GM11168 (cell line): ENCODE data around the gene DNAAF6.
"Not testable (repeated sequence)": the region's sequence is repeated elsewhere in the genome, so short reads cannot be mapped to it uniquely, and the experiment has no call there.

Source experiments
- in situ Hi-C: fragments of 300-500 bp; cut with MboI; formaldehyde crosslinking; loops from one replicate; pipeline ENCODE4 v1.12.0; 2022; ENCODE audit warnings: low sequenced_read_pairs; ENCODE audit not compliant: unreplicated experiment

Gene DNAAF6

DNA sequence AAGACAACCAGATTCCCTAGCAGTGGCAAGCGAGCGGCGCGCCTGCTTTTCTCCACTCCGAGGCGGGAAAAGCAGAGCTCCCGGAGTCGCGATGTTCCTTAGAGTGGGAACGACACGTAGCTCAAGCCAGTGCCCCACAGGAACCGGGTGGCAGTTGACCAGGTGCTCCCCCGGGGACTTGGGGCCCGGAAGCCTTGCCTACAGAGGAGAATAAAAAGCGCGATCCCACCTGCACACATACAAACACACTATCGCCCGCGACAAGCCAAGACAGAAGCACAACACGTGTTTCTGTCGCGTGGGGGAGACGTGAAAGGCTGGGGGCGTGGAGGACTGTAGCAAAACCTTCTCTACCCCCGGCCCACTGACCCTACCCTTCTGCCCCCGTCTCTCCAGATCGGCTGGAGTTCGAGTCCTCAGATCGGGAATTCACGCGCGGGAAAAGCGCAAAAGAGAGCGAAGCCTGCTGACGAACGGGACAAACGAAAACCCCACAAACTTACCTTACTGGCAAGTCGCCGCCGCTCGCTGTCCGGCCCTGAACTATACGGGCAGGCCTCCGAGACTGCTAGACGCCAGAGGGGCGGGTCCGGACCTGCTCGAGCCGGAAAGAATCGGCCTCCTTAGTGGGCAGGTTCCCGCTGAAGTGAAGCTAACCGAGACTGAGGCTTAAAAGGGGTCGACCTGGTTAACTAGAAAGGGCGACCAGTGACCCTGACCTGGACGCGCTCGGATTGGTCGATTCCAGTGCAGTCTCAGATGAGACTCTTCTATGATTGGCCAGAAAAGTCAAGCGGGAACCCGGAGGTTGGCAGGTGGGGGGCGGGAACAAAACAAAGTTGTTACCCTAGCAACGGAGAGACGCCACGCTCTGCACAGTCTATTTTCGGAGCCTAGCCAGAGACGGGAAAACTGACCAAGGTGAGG, at the start of gene DNAAF6, which contains the start of gene NUP62CL:
Gene DNAAF6, plus strand, starts transcription at position 842 of the 927 bp plus-strand sequence. CDS start 6,265 bp downstream, outside the sequence.
Gene NUP62CL, minus strand, starts transcription at position 664 of the 927 bp plus-strand sequence. CDS start 31,287 bp downstream, outside the sequence.
- in situ Hi-C loops: no loop called here

GRCh38 chrX:107157618-107158017, 48.8 kb upstream of the DNAAF6 start:
- in situ Hi-C loops: not testable (repeated sequence)

GRCh38 chrX:107167163-107167921, 39.1 kb upstream of the DNAAF6 start:
- in situ Hi-C loops: no loop called here

DNA sequence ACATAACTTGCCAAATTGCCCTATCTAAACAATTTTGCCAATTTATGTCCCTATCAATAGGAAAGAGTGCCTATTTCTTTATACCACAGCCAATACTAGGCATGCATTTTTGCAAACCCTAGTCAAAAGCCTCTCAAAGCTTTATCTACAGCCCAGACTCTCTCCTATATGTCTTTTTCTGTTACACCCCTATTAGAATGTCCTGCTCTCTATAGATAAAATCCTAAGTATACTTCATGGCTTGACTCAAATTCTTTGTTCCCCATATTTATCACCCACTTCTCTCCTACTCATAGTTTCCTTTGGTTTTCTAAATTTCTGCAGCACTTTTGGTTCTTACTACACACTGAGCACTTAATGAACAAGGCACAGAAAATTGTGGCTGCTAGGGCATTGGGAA, 38.2 kb upstream of the DNAAF6 start:
- in situ Hi-C loops: no loop called here

DNA sequence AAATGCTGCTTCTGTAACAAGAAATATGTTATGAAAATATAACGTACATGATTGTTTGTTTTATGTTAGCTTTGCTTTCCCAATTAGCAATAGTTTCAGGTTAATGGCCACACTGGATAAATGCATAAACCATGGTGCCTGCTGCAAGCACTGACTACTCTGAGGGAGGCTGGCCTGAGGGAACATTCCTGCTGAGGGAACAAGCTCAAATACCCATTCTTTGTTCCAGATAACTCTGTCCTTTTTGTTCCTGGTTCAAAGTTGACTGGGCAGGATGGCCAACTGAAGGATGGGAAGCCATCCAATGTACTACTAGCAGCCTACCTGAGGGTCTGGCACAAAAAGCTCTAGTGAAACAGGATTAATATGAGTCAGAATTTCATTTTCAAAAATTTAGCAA, 37.7 kb upstream of the DNAAF6 start:
- in situ Hi-C loops: no loop called here

GRCh38 chrX:107171369-107172102, 34.9 kb upstream of the DNAAF6 start:
- in situ Hi-C loops: no loop called here

DNA sequence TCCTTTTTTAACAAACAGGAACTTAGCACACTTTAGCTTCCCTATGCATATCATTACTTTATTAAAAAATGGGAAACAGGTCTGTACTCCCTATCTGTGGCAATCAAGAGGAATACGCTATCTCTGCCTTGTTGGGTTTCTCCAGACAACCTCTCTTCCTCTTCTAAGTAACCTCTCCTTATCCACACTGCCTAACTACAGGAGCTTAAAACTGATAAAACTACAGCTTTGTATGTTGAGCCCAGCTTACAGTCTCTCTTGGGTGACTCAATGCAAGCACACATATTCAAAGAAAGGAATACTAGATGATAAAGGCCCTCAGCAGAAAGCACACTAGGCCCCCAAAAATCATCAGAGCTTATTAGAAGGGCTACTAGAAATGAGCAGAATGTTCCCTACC, 9.1 kb upstream of the DNAAF6 start:
- in situ Hi-C loops: no loop called here

DNA sequence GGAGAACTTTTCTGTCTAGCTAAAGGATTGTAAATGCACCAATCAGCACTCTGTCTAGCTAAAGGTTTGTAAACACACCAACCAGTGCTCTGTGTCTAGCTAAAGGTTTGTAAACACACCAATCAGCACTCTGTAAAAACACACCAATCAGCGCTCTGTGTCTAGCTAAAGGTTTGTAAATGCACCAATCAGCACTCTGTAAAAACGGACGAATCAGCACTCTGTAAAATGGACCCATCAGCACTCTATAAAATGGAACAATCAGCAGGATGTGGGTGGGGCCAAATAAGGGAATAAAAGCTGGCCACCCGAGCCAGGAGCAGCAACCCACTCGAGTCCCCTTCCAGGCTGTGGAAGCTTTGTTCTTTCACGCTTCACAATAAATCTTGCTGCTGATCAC, 8.3 kb upstream of the DNAAF6 start:
- in situ Hi-C loops: not testable (repeated sequence)

- in situ Hi-C loops: no loop called here
Measured at GRCh38 chrX:107199491-107199890, 6.9 kb upstream of the DNAAF6 start.

GRCh38 chrX:107204068-107204605, 2.3 kb upstream of the DNAAF6 start:
- in situ Hi-C loops: no loop called here

DNA sequence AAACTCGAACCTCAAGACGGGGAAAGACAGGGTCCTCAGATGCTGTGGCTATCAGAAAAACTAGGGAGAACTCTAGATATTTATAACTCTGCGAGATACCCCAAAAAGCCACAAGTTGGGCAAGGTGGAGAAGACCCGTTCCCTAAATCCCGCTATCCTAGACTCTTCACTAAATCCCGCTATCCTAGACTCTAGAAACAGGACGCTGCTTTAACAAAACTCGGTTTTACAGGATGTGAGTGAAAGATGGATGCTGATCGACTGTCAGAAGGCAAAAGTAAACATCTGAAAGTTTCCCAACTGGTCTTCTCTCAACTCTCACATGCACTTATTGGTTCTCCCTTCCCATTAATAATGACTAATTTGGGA, 270 bp downstream of the DNAAF6 start:
- in situ Hi-C loops: no loop called here

GRCh38 chrX:107207089-107207488, 678 bp downstream of the DNAAF6 start:
- in situ Hi-C loops: no loop called here

DNA sequence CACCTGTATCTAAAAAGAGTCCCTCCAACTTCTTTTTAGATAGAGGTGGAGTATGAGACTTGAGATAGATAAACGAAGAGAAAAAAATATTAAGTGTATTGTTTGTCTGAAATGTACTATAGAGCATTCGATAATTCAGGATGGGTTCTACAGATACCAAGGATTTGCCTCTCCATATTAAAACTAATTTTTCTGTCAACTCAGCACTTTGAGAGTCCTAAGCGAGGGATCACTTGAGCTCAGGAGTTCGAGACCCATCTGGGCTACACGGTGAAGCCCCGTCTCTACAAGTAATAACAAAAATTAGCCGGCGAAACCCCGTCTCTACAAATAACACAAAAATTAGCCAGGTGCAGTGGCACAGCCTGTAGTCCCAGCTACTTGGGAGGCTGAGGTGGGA, 1.5 kb downstream of the DNAAF6 start:
- in situ Hi-C loops: no loop called here

DNA sequence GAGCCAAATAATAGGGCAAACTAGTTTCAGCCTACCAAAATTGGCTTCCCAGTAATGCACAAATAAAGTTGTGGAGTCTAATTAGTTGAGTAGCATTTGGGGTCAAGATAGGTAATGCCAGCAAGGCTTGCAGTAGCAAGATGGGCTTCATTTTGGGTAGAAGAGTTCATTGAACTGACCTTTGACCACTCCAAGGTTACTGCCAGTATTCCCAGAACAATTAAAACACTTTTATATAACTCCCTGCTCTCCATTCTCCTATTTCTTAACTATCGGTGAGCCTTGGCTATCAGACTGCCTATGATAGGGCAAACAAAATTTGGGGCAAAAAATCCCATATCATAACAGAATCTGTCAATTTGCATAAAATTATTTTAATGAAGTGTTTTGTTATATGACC, 7.1 kb downstream of the DNAAF6 start:
- in situ Hi-C loops: no loop called here

DNA sequence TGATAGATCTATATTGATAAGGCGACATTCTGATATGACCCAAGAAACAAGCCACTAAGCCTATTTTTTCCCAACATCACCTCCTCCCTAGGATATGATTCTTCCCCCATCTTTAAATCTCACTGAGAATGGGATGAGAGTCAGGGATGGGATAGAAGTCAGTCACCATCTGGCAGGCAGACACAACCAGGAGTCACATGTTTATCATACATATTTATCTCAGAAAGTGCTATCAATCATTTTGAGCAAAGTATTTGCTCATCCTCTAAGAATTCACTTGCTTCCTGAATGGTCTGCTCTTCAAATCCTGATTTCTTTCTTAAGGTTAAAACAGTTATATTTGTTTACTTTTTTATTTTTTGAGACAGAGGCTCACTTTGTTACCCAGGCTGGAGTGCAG, 20.3 kb downstream of the DNAAF6 start:
- in situ Hi-C loops: no loop called here

DNA sequence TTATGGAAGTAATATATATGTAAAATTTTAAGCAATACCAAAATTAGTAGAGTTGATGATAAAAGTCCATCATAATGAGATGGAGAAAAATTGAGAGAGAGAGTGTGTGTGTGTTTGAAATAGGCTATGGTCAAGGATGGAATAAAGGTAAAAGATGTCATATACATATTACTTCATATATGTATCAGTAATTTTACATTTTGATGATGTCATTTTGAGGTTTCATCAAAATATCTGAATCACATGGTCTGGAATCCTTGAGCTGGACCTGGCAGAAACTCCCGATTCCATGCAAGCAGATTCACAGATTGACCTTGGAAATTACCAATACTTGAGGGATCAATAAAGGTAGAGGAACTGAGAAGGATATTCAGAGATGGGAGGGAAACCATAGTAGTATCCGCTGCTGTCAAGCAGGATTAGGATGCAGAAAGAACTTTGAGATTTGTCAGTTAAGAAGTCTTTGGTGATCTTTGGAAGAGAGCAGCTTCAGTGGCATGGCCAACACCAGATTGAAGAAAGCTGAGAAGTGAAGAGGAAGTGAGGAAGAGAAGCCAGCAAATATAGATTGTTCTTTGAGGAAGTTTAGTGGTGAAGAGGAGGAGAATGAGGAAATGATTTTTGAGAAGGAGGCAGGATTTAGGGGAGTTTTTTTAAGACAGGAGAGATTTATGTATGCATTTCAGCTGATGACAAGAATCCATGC, 21.5 kb downstream of the DNAAF6 start:
- in situ Hi-C loops: no loop called here

DNA sequence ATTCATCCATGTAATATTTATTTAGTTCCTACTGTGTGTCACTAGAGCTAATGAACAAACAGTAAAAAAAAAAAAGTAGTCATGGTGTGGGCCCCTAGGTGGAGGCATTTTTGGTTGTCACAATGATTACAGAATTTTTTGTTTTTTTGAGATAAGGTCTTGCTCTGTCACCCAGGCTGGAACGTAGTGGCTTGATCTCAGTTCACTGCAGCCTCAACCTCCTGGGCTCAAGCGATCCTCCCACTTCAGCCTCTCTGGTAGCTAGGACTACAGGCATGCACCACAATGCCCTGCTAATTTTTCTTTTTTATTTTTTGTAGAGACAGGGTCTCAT, 22.0 kb downstream of the DNAAF6 start:
- in situ Hi-C loops: no loop called here

GRCh38 chrX:107272431-107272921, 66.1 kb downstream of the DNAAF6 start:
- in situ Hi-C loops: no loop called here

- in situ Hi-C loops: no loop called here
Measured at GRCh38 chrX:107273795-107274194, 67.4 kb downstream of the DNAAF6 start.

GRCh38 chrX:107288676-107289075, 82.3 kb downstream of the DNAAF6 start:
- in situ Hi-C loops: no loop called here
